Trophoblast cell (in vitro differentiated cells and primary cell): ENCODE measurements around the gene NHERF1.

Experiments used
- DNase-seq, 2 donors: peaks; one replicate each; pipeline ENCODE4 v3.0.0-alpha.2; 2016
- H2AFZ ChIP-seq: 2 replicates; pipeline ENCODE4 v1.6.1; 2013; ENCODE audit warnings: low read length, moderate library complexity, mild to moderate bottlenecking; ENCODE audit not compliant: insufficient read depth, poor library complexity
- H2AK5ac ChIP-seq: 2 replicates; pipeline ENCODE4 v1.6.1; 2013; ENCODE audit warnings: mild to moderate bottlenecking, low read length
- H2BK120ac ChIP-seq: 2 replicates; pipeline ENCODE4 v1.6.1; 2013; ENCODE audit warnings: low read length, mild to moderate bottlenecking, moderate library complexity; ENCODE audit not compliant: insufficient read depth, poor library complexity
- H2BK12ac ChIP-seq: 2 replicates; pipeline ENCODE4 v1.6.1; 2013; ENCODE audit warnings: mild to moderate bottlenecking, low read length, moderate library complexity
- H2BK5ac ChIP-seq: 2 replicates; pipeline ENCODE4 v1.6.1; 2013; ENCODE audit warnings: low read length, low read depth, moderate library complexity, mild to moderate bottlenecking; ENCODE audit not compliant: poor library complexity
- H3K14ac ChIP-seq: 2 replicates; pipeline ENCODE4 v1.6.1; 2013; ENCODE audit warnings: mild to moderate bottlenecking, low read length
- H3K18ac ChIP-seq: 2 replicates; pipeline ENCODE4 v1.6.1; 2013; ENCODE audit warnings: mild to moderate bottlenecking, low read length
- H3K23ac ChIP-seq: 2 replicates; pipeline ENCODE4 v1.6.1; 2013; ENCODE audit warnings: low read length
- H3K27ac ChIP-seq: 2 replicates; pipeline ENCODE4 v1.5.1; 2013; ENCODE audit warnings: low read depth, mild to moderate bottlenecking, inconsistent platforms, low read length, moderate library complexity
- H3K27me3 ChIP-seq: 2 replicates; pipeline ENCODE4 v1.6.1; 2013; ENCODE audit warnings: inconsistent platforms, mild to moderate bottlenecking, low read length, moderate library complexity; ENCODE audit not compliant: insufficient read depth
- H3K36me3 ChIP-seq, 2 experiments: 1 replicate in 1 of 2; 2 replicates in 1 of 2; pipeline ENCODE4 v1.6.1; 2013; ENCODE audit warnings: low read length in 2 of 2, mild to moderate bottlenecking in 2 of 2, moderate library complexity in 1 of 2; ENCODE audit not compliant: insufficient read depth in 2 of 2, control insufficient read depth in 1 of 2
- H3K4ac ChIP-seq: 2 replicates; pipeline ENCODE4 v1.6.1; 2013; ENCODE audit warnings: low read depth, mild to moderate bottlenecking, low read length, moderate library complexity
- H3K4me1 ChIP-seq, 2 experiments: 1 replicate in 1 of 2; 2 replicates in 1 of 2; pipeline ENCODE4 v1.6.1; 2013; ENCODE audit warnings: low read length in 2 of 2, mild to moderate bottlenecking in 2 of 2, moderate library complexity in 1 of 2; ENCODE audit not compliant: insufficient read depth in 2 of 2, control insufficient read depth in 1 of 2
- H3K4me2 ChIP-seq: 2 replicates; pipeline ENCODE4 v1.6.1; 2013; ENCODE audit warnings: inconsistent platforms, mild to moderate bottlenecking, low read length, moderate library complexity
- H3K4me3 ChIP-seq: 2 replicates; pipeline ENCODE4 v1.5.1; 2013; ENCODE audit warnings: mild to moderate bottlenecking, low read depth, low read length, inconsistent platforms
- H3K79me1 ChIP-seq: one replicate; pipeline ENCODE4 v1.6.1; 2013; ENCODE audit warnings: low read length
- H3K79me2 ChIP-seq: 2 replicates; pipeline ENCODE4 v1.6.1; 2013; ENCODE audit warnings: low read length, mild to moderate bottlenecking; ENCODE audit not compliant: control insufficient read depth, insufficient read depth, poor library complexity
- H3K9ac ChIP-seq: 2 replicates; pipeline ENCODE4 v1.6.1; 2013; ENCODE audit warnings: mild to moderate bottlenecking, low read length
- H3K9me3 ChIP-seq: 2 replicates; pipeline ENCODE4 v1.6.1; 2013; ENCODE audit warnings: low read depth, mild to moderate bottlenecking, control low read depth, inconsistent platforms, low read length; ENCODE audit not compliant: insufficient read depth
- H4K12ac ChIP-seq: 2 replicates; pipeline ENCODE4 v1.6.1; 2013; ENCODE audit warnings: low read depth, mild to moderate bottlenecking, low read length, moderate library complexity
- H4K8ac ChIP-seq: 2 replicates; pipeline ENCODE4 v1.6.1; 2013; ENCODE audit warnings: low read depth, mild to moderate bottlenecking, low read length, moderate library complexity
- H4K91ac ChIP-seq: one replicate; pipeline ENCODE4 v1.6.1; 2013; ENCODE audit warnings: low read depth, mild to moderate bottlenecking, low read length, moderate library complexity
- WGBS: extraction: QIAGEN DNeasy Blood & Tissue Kit; methylation state at CpG from one replicate; pipeline ENCODE4 v1.1.7; 2013; ENCODE audit warnings: missing lambda C conversion rate; ENCODE audit not compliant: insufficient read length, insufficient coverage; ENCODE audit errors: extremely low coverage; 5-methylcytosine and 5-hydroxymethylcytosine counted together

The NHERF1 gene

GRCh38 chr17:74758848-74759168, 10.4 kb downstream of the NHERF1 start:
- Histone ChIP-seq H4K12ac (no peak overlapping the region), H3K9ac (no peak overlapping the region), H3K4ac (peak overlapping the region; percentile 50), H4K91ac (peak overlapping the region; percentile 36), H3K27me3 (no peaks in the 10 kb centered on the region), H3K18ac (peak overlapping the region; percentile 81), H4K8ac (no peak overlapping the region), H2AK5ac (peak overlapping the region; percentile 42), H3K79me2 (peaks cover 23% of the 10 kb centered on the region), H3K9me3 (peaks cover 3% of the 10 kb centered on the region), H2BK12ac (peak overlapping the region; percentile 39), H3K14ac (peak overlapping the region; percentile 59), H2AFZ (no peak overlapping the region), H3K4me3 (no peak overlapping the region), H3K36me3 (peaks cover 0 to 2% of the 10 kb centered on the region in 2 experiments), H3K79me1 (peaks cover 18% of the 10 kb centered on the region), H2BK5ac (no peak overlapping the region), H3K27ac (no peak overlapping the region), H3K23ac (no peak overlapping the region), H2BK120ac (peak overlapping the region; percentile 3), H3K4me2 (no peak overlapping the region), H3K4me1 (peaks cover 43 to 52% of the 10 kb centered on the region in 2 experiments)
- no peak for DNase-seq
- WGBS = no CpG with 5 or more reads among the region's 2 CpGs

GRCh38 chr17:74759243-74759801, 10.9 kb downstream of the NHERF1 start:
- Histone ChIP-seq H2BK5ac (peak overlapping the region; percentile 62), H2AK5ac (peak overlapping the region; percentile 36), H3K14ac (peak overlapping the region; percentile 59), H3K79me1 (peaks cover 18% of the 10 kb centered on the region), H3K4me1 (peaks cover 43 to 52% of the 10 kb centered on the region in 2 experiments), H3K9me3 (peaks cover 3% of the 10 kb centered on the region), H4K12ac (no peak overlapping the region), H4K8ac (peak overlapping the region; percentile 36), H2BK120ac (peak overlapping the region; percentile 65), H3K4ac (peak overlapping the region; percentile 50), H3K27me3 (no peaks in the 10 kb centered on the region), H3K4me2 (peak overlapping the region; percentile 32), H3K23ac (no peak overlapping the region), H2AFZ (no peak overlapping the region), H3K9ac (no peak overlapping the region), H3K79me2 (peaks cover 23% of the 10 kb centered on the region), H4K91ac (peak overlapping the region; percentile 49), H2BK12ac (peak overlapping the region; percentile 74), H3K4me3 (no peak overlapping the region), H3K27ac (peak overlapping the region; percentile 58), H3K18ac (peak overlapping the region; percentile 81), H3K36me3 (peaks cover 0 to 2% of the 10 kb centered on the region in 2 experiments)
- no peak for DNase-seq
- no CpG with 5 or more reads among the region's 9 CpGs for WGBS

- no CpG with 5 or more reads among the region's 10 CpGs for WGBS
Measured at GRCh38 chr17:74759941-74760340, 11.5 kb downstream of the NHERF1 start.

GRCh38 chr17:74760404-74761105, 12.1 kb downstream of the NHERF1 start:
- Histone ChIP-seq H3K4me3 (no peak overlapping the region), H3K18ac (peak overlapping the region; percentile 68), H3K27ac (peak overlapping the region; percentile 57), H3K4me1 (peaks cover 43 to 52% of the 10 kb centered on the region in 2 experiments), H3K14ac (peak overlapping the region; percentile 15), H3K9ac (no peak overlapping the region), H4K91ac (peak overlapping the region; percentile 65), H3K4ac (no peak overlapping the region), H4K8ac (peak overlapping the region; percentile 44), H2BK5ac (peak overlapping the region; percentile 78), H3K36me3 (peaks cover 0 to 2% of the 10 kb centered on the region in 2 experiments), H3K79me1 (peaks cover 18% of the 10 kb centered on the region), H3K27me3 (no peaks in the 10 kb centered on the region), H4K12ac (peak overlapping the region; percentile 32), H3K23ac (no peak overlapping the region), H2AK5ac (peak overlapping the region; percentile 78), H3K79me2 (peaks cover 18% of the 10 kb centered on the region), H3K4me2 (peak overlapping the region; percentile 32), H2BK12ac (peak overlapping the region; percentile 76), H3K9me3 (peaks cover 3% of the 10 kb centered on the region), H2BK120ac (peak overlapping the region; percentile 73), H2AFZ (peak overlapping the region; percentile 30)
- WGBS = no CpG with 5 or more reads among the region's 7 CpGs
- no peak for DNase-seq

More at GRCh38 chr17:74759941-74760340, 11.5 kb downstream of the NHERF1 start:
- Histone ChIP-seq H3K79me2 (peaks cover 23% of the 10 kb centered on the region), H4K12ac (no peak overlapping the region), H4K91ac (peak overlapping the region; percentile 65), H3K36me3 (peaks cover 0 to 2% of the 10 kb centered on the region in 2 experiments), H3K4me2 (peak overlapping the region; percentile 32), H3K23ac (no peak overlapping the region), H2AK5ac (no peak overlapping the region), H2BK120ac (peak overlapping the region; percentile 73), H3K9ac (no peak overlapping the region), H3K14ac (peak overlapping the region; percentile 59), H3K79me1 (peaks cover 18% of the 10 kb centered on the region), H4K8ac (peak overlapping the region; percentile 36), H2BK5ac (peak overlapping the region; percentile 78), H3K27ac (peak overlapping the region; percentile 58), H2AFZ (no peak overlapping the region), H3K4me1 (peaks cover 43 to 52% of the 10 kb centered on the region in 2 experiments), H3K4ac (no peak overlapping the region), H3K18ac (peak overlapping the region; percentile 81), H3K9me3 (peaks cover 3% of the 10 kb centered on the region), H2BK12ac (peak overlapping the region; percentile 76), H3K4me3 (no peak overlapping the region), H3K27me3 (no peaks in the 10 kb centered on the region)
- peak in 1 of 2 donors; percentile 38 for DNase-seq
